Measurements from ENCODE around the gene ZSCAN29.

GRCh38 chr15:43383070-43383469, 12.2 kb upstream of the ZSCAN29 start:
- TF ChIP-seq, protein P1, sequence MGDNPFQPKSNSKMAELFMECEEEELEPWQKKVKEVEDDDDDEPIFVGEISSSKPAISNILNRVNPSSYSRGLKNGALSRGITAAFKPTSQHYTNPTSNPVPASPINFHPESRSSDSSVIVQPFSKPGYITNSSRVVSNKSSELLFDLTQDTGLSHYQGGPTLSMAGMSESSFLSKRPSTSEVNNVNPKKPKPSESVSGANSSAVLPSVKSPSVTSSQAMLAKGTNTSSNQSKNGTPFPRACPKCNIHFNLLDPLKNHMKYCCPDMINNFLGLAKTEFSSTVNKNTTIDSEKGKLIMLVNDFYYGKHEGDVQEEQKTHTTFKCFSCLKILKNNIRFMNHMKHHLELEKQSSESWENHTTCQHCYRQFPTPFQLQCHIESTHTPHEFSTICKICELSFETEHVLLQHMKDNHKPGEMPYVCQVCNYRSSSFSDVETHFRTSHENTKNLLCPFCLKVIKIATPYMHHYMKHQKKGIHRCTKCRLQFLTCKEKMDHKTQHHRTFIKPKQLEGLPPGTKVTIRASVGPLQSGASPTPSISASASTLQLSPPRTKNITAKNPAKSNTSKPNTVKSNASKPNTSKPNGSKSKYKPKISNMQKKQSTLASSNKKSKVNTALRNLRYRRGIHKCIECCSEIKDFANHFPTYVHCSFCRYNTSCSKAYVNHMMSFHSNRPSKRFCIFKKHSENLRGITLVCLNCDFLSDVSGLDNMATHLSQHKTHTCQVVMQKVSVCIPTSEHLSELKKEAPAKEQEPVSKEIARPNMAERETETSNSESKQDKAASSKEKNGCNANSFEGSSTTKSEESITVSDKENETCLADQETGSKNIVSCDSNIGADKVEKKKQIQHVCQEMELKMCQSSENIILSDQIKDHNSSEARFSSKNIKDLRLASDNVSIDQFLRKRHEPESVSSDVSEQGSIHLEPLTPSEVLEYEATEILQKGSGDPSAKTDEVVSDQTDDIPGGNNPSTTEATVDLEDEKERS (CRISPR knock-in tag; IDR thresholded peaks at IDR 0.05): no peak
- no peak for TF ChIP-seq POLR2A (IDR thresholded peaks at IDR 0.05; ENCODE audit: insufficient read depth in 1 of 2, low read depth in 2 of 2, low read length in 2 of 2)

Measured in HepG2 (cell line).